Vagina (tissue), 2 donors: ENCODE data around the gene CBR1.

ENCODE experiments used
- POLR2A ChIP-seq, 2 donors: fragments of 450-650 bp; IDR thresholded peaks; one replicate each; pipeline ENCODE4 v1.6.1; 2017; ENCODE audit warnings: antibody characterized with exemption in 2 of 2, mild to moderate bottlenecking in 2 of 2, moderate library complexity in 2 of 2
- POLR2AphosphoS5 ChIP-seq, 2 donors: sonication (generic); formaldehyde crosslinking; IDR thresholded peaks; one replicate each; pipeline ENCODE4 v1.9.0; 2017; ENCODE audit warnings: antibody characterized with exemption in 2 of 2, mild to moderate bottlenecking in 2 of 2, low read depth in 1 of 2; ENCODE audit not compliant: insufficient read depth in 1 of 2

DNA sequence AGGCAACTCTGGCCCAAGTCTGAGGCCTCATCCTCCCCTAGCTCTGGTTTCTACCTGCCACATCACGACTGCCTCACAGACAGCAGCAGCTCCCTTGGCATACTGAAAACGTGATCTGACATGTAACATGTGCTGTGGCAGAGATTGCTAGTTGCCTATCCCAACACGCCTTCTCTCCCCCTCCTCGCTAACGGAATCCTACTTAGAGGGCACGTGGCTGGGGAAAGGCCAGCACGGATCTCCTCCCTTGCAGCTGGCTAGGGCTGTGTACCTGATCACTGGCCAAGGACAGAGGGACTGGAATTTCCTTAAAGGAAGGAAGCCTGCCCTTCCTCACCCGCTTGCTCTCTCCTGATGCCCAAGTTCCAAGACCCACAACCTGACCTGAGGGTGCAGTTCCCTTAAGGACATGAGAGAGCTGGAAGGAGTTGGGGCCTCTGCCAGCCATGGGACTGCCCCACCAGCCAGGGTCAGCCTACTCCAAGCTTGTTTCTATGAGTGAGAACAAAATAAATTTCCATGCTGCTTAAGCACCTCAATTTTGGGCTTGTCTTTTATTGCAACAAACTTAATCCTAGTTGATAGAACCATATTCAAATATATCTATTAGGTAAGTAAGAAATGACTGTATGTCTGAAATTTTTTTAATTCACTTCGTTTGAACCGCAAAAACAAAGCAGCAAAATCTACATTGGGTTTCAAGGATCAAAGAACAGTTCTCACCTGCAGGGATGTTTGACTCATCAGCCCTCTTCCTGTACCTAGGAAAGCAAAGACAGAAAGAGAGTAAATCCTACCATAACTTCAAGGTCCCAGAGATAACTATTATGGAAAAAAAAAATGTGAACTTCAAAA lies 16.7 kb upstream of the CBR1 start:
- TF ChIP-seq POLR2AphosphoS5 (IDR thresholded peaks at IDR 0.05; ENCODE audit: insufficient read depth in 1 of 2, low read depth in 1 of 2), result peak in 1 of 2 donors; percentile 62
- no peak for TF ChIP-seq POLR2A (IDR thresholded peaks at IDR 0.05)
